OCI-LY1 (cell line): ENCODE results near the gene MKNK1.

Source experiments
- H2AFZ ChIP-seq: fragments of 200-600 bp; sonication (generic), shearing (Covaris generic); 2 replicates; pipeline ENCODE4 v1.6.0; 2014; ENCODE audit warnings: antibody characterized with exemption, mild to moderate bottlenecking, low read length
- H3F3A ChIP-seq: fragments of 200-600 bp; sonication (generic), shearing (Covaris generic); 2 replicates; pipeline ENCODE4 v1.6.0; 2014; ENCODE audit warnings: mild to moderate bottlenecking, antibody characterized with exemption, low read length, moderate library complexity; ENCODE audit not compliant: insufficient read depth
- H3K27ac ChIP-seq: fragments of 200-600 bp; sonication (generic); 2 replicates; pipeline ENCODE4 v1.5.1; 2014; ENCODE audit warnings: low read length, mixed run types, mild to moderate bottlenecking, low read depth; ENCODE audit not compliant: poor library complexity, severe bottlenecking
- H3K27me3 ChIP-seq: fragments of 200-600 bp; sonication (generic); 2 replicates; pipeline ENCODE4 v1.6.0; 2014; ENCODE audit warnings: antibody characterized with exemption, mild to moderate bottlenecking, low read length, moderate library complexity; ENCODE audit not compliant: insufficient read depth
- H3K36me3 ChIP-seq: fragments of 200-600 bp; sonication (generic); 2 replicates; pipeline ENCODE4 v1.6.1; 2014; ENCODE audit warnings: mild to moderate bottlenecking, antibody characterized with exemption, low read length, moderate library complexity, mixed read lengths; ENCODE audit not compliant: insufficient read depth
- H3K4me1 ChIP-seq: fragments of 200-600 bp; sonication (generic); 2 replicates; pipeline ENCODE4 v1.5.1; 2014; ENCODE audit warnings: mild to moderate bottlenecking, low read length, moderate library complexity; ENCODE audit not compliant: insufficient read depth, severe bottlenecking
- H3K4me2 ChIP-seq: fragments of 200-600 bp; sonication (generic), shearing (Covaris generic); 2 replicates; pipeline ENCODE4 v1.6.1; 2014; ENCODE audit warnings: low read length
- H3K4me3 ChIP-seq: fragments of 200-600 bp; sonication (generic); 2 replicates; pipeline ENCODE4 v1.5.1; 2014; ENCODE audit warnings: low read length, low read depth, mild to moderate bottlenecking, mixed read lengths; ENCODE audit not compliant: poor library complexity, severe bottlenecking
- H3K79me2 ChIP-seq: fragments of 200-600 bp; shearing (Covaris generic); 2 replicates; pipeline ENCODE4 v1.6.1; 2016; ENCODE audit warnings: mixed run types, low read length, mixed read lengths; ENCODE audit not compliant: insufficient read depth
- H3K9ac ChIP-seq: fragments of 200-600 bp; sonication (generic), shearing (Covaris generic); 2 replicates; pipeline ENCODE4 v1.6.1; 2014; ENCODE audit warnings: mild to moderate bottlenecking, low read length, mixed read lengths
- H3K9me2 ChIP-seq: fragments of 200-600 bp; sonication (generic), shearing (Covaris generic); 2 replicates; pipeline ENCODE4 v1.6.1; 2014; ENCODE audit warnings: low read depth, mild to moderate bottlenecking, low read length, mixed read lengths
- H3K9me3 ChIP-seq: fragments of 200-600 bp; shearing (Covaris generic); 2 replicates; pipeline ENCODE4 v1.6.1; 2014; ENCODE audit warnings: low read length, mixed read lengths
- H4K20me1 ChIP-seq: fragments of 200-600 bp; sonication (generic), shearing (Covaris generic); 2 replicates; pipeline ENCODE4 v1.6.0; 2016; ENCODE audit warnings: mild to moderate bottlenecking, low read length; ENCODE audit not compliant: insufficient read depth
- CTCF ChIP-seq: fragments of 200-600 bp; sonication (generic), shearing (Covaris generic); IDR thresholded peaks from 2 replicates; pipeline ENCODE4 v1.5.1; 2017; ENCODE audit warnings: mild to moderate bottlenecking, antibody characterized with exemption, low read length, moderate library complexity, mixed read lengths
- EZH2 ChIP-seq: fragments of 200-600 bp; sonication (generic), shearing (Covaris generic); IDR thresholded peaks from 2 replicates; pipeline ENCODE4 v1.8.0; 2017; ENCODE audit warnings: borderline replicate concordance, mixed run types, mild to moderate bottlenecking, antibody characterized with exemption, low read length, moderate library complexity, mixed read lengths

The MKNK1 gene

GRCh38 chr1:46539972-46540371, 64.1 kb downstream of the MKNK1 start:
- H2AFZ ChIP-seq, result no peak overlapping the region
- no peak overlapping the region for H3K4me2 ChIP-seq
- no peaks in the 10 kb centered on the region for H4K20me1 ChIP-seq
- H3K4me3 ChIP-seq, result no peak overlapping the region
- H3F3A ChIP-seq, result no peaks in the 10 kb centered on the region
- TF ChIP-seq CTCF (no peak), EZH2 (no peak)
- no peak overlapping the region for H3K27ac ChIP-seq
- no peaks in the 10 kb centered on the region; the same call in 1 of the 2 replicates for H3K36me3 ChIP-seq
- H3K9me2 ChIP-seq, result no peaks in the 10 kb centered on the region
- H3K9ac ChIP-seq, result no peak overlapping the region
- no peaks in the 10 kb centered on the region for H3K27me3 ChIP-seq
- no peaks in the 10 kb centered on the region for H3K79me2 ChIP-seq
- no peaks in the 10 kb centered on the region for H3K9me3 ChIP-seq
- no peaks in the 10 kb centered on the region for H3K4me1 ChIP-seq

GRCh38 chr1:46538147-46538546, 65.9 kb downstream of the MKNK1 start:
- no peak overlapping the region for H3K27ac ChIP-seq
- no peaks in the 10 kb centered on the region for H3F3A ChIP-seq
- peaks cover 7% of the 10 kb centered on the region; the same call in 1 of the 2 replicates for H3K27me3 ChIP-seq
- H3K4me1 ChIP-seq, result no peaks in the 10 kb centered on the region
- H3K4me3 ChIP-seq, result no peak overlapping the region
- H2AFZ ChIP-seq, result no peak overlapping the region
- no peaks in the 10 kb centered on the region for H3K79me2 ChIP-seq
- no peak overlapping the region for H3K4me2 ChIP-seq
- H3K9me2 ChIP-seq, result no peaks in the 10 kb centered on the region
- TF ChIP-seq EZH2 (no peak), CTCF (no peak)
- no peaks in the 10 kb centered on the region; the same call in 1 of the 2 replicates for H3K36me3 ChIP-seq
- no peak overlapping the region for H3K9ac ChIP-seq
- no peaks in the 10 kb centered on the region for H3K9me3 ChIP-seq
- no peaks in the 10 kb centered on the region for H4K20me1 ChIP-seq

GRCh38 chr1:46537651-46538050, 66.4 kb downstream of the MKNK1 start:
- TF ChIP-seq CTCF (no peak), EZH2 (no peak)

More at GRCh38 chr1:46537651-46538050, 66.4 kb downstream of the MKNK1 start:
- Histone ChIP-seq H3K4me2 (no peak overlapping the region), H3K9me3 (no peaks in the 10 kb centered on the region), H3F3A (no peaks in the 10 kb centered on the region), H2AFZ (no peak overlapping the region), H3K4me3 (no peak overlapping the region), H3K36me3 (no peaks in the 10 kb centered on the region; the same call in 1 of the 2 replicates), H3K9ac (no peak overlapping the region), H3K79me2 (no peaks in the 10 kb centered on the region), H3K4me1 (no peaks in the 10 kb centered on the region), H4K20me1 (no peaks in the 10 kb centered on the region), H3K27ac (no peak overlapping the region), H3K27me3 (peaks cover 7% of the 10 kb centered on the region; the same call in 1 of the 2 replicates), H3K9me2 (no peaks in the 10 kb centered on the region)
